ENCODE measurements around the gene SYNE2.
"Not testable (repeated sequence)": the region's sequence is repeated elsewhere in the genome, so short reads cannot be mapped to it uniquely, and the experiment has no call there.

SYNE2 gene

DNA sequence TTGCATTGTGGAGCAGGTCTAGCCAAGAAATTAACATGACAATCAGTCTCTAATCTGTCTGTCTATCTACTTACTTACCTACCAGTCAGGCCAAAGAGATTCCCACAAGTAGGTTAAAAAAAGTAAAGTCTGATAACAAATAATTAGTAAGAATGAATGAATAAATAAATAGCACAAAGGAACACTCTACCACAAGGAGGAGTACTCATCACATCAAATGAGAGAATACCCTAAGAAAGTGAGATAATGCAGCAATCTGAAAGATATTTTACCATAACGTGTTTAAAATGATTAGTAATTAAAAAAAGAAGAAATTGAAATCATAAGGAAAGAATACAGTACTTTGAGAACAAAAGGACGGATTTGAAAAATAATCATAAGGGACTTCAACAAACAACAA lies 187.2 kb downstream of the SYNE2 start:
- Histone ChIP-seq H3K27ac (ENCODE audit: low read length) (no peak overlapping the region), H3K36me3 (ENCODE audit: insufficient read depth, low read depth, low read length) (no peaks in the 10 kb centered on the region; the same call in 1 of the 2 replicates), H3K4me1 (ENCODE audit: insufficient read depth, low read length) (no peaks in the 10 kb centered on the region), H3K9ac (ENCODE audit: low read depth, low read length) (no peak overlapping the region), H3K27me3 (ENCODE audit: insufficient read depth, low read length) (no peaks in the 10 kb centered on the region), H3K4me3 (ENCODE audit: low read length) (no peak overlapping the region), H3K9me3 (ENCODE audit: insufficient read depth, low read depth, low read length) (0 out of 2 replicates have a peak, but pooled peaks cover 3% of the 10 kb centered on the region)

DNA sequence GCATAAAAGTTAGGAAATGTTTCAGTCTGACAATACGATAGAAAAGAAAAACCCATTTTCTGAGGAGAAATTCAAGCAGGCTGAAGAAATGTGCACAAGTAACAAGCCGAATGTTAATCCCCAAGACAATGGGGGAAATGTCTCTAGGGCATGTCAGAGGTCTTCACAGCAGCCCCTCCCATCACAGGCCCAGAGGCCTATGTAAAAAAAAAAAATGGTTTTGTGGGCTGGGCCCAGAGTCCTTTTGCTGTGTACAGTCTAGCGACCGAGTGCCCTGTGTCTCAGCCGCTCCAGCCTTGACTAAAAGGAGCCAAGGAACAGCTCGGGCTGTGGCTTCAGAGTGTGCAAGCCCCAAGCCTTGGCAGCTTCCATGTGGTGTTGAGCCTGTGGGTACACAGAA lies 190.5 kb downstream of the SYNE2 start:
- H3K27ac ChIP-seq (ENCODE audit: low read length); H3K36me3 ChIP-seq (ENCODE audit: insufficient read depth, low read depth, low read length); H3K4me3 ChIP-seq (ENCODE audit: low read length); H3K9ac ChIP-seq (ENCODE audit: low read depth, low read length); H3K9me3 ChIP-seq (ENCODE audit: insufficient read depth, low read depth, low read length); H3K27me3 ChIP-seq (ENCODE audit: insufficient read depth, low read length); H3K4me1 ChIP-seq (ENCODE audit: insufficient read depth, low read length): not testable (repeated sequence)

DNA sequence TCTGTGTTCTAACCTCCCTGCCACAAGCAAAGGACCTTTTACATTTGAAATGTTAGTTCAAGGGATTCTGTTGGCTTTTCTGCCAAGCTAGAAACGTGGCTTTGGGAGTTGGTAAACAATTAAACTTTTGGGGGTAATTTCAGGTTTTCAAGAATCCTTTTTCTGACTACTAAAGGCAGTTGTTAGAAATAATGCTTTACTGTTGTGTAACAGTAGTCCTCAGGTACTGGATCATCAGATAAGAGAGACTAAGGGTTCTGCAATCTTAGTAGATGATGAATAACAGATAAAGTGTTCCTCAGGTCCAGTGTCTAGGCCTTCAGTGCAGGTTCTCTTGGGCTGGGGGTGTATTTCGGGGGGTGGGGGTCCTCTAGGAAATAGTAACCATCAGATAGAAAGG lies 192.3 kb downstream of the SYNE2 start:
- H3K4me1 ChIP-seq (ENCODE audit: insufficient read depth, low read length), result no peaks in the 10 kb centered on the region
- H3K36me3 ChIP-seq (ENCODE audit: insufficient read depth, low read depth, low read length), result peaks cover 20% of the 10 kb centered on the region
- no peaks in the 10 kb centered on the region for H3K9me3 ChIP-seq (ENCODE audit: insufficient read depth, low read depth, low read length)
- no peak overlapping the region for H3K9ac ChIP-seq (ENCODE audit: low read depth, low read length)
- H3K27ac ChIP-seq (ENCODE audit: low read length), result no peak overlapping the region
- H3K4me3 ChIP-seq (ENCODE audit: low read length), result no peak overlapping the region
- no peaks in the 10 kb centered on the region for H3K27me3 ChIP-seq (ENCODE audit: insufficient read depth, low read length)

DNA sequence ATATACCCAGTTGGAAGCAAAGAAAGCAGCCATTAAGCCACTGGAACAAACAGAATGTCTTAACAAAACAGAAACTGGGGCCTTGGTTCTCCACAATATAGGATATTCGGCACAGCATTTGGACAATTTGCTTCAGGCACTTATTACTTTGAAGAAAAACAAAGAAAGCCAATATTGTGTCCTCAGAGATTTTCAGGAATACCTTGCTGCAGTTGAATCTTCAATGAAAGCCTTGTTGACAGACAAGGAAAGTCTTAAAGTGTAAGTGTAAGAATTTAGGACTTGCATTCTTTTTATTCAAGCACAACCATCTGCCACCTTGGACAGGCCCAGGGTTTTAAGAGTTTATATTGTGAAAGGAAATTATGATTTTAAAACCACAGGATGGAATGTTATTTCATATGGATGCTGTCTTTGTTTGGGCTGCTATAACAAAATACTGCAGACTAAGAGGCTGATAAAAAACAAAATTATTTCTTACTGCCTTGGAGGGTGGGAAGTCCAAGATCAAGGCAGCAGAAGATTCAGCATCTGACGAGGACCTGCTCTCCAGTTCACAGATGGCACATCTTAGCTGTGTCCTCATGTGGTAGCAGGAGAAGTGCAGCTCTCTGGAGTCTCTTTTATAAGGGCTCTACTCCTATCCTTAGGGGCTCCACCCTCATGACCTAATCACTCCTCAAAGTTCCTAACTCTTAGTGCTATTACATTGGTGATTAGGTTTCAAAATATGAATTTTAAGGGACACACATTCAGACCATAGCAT lies 197.0 kb downstream of the SYNE2 start:
- Histone ChIP-seq H3K36me3 (ENCODE audit: insufficient read depth, low read depth, low read length) (peaks cover 47% of the 10 kb centered on the region), H3K4me3 (ENCODE audit: low read length) (no peak overlapping the region), H3K9ac (ENCODE audit: low read depth, low read length) (no peak overlapping the region), H3K27me3 (ENCODE audit: insufficient read depth, low read length) (no peaks in the 10 kb centered on the region), H3K27ac (ENCODE audit: low read length) (no peak overlapping the region), H3K4me1 (ENCODE audit: insufficient read depth, low read length) (peaks cover 6% of the 10 kb centered on the region; the same call in 1 of the 2 replicates), H3K9me3 (ENCODE audit: insufficient read depth, low read depth, low read length) (no peaks in the 10 kb centered on the region)

DNA sequence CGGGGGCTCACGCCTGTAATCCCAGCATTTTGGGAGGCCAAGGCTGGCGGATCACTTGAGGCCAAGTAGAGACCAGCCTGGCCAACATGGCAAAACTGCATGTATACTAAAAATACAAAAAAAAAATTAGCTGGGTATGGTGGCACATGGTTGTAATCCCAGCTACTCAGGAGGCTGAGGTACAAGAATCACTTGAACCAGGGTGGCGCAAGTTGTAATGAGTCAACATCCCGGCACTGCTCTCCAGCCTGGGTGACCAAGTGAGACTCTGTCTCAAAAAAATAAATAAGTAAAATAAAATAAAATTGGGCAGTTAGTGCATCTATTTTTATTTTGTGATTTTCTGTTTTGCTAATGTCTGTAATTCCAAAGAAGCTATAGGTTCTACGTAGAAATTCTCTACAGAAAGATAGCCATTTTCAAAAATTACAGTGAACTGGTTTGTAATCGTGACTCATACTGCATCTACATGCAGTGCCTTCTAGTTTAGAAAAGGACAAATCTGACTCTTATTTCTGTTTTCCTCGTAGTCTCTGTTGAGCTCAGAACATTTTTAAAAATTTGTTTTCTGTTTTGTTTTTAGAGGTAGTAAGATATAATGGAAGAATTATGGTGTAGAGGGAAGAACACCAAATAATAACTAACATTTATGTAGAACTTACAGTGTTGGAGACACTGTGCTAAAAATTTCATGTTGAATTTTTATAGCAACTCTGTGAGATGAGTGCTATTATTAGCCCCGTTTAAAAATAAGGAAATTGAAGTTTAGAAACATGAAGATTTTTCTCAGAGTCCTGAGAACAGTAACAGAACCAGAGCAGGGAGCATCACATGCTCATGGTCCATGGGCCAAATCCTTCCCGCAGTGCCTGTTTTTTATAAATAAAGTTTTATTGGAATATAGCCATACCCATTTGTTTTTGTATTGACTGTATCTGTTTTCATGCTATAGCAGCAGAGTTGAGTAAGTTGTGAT lies 201.2 kb downstream of the SYNE2 start:
- Histone ChIP-seq H3K9ac (ENCODE audit: low read depth, low read length) (no peak overlapping the region), H3K9me3 (ENCODE audit: insufficient read depth, low read depth, low read length) (no peaks in the 10 kb centered on the region)

DNA sequence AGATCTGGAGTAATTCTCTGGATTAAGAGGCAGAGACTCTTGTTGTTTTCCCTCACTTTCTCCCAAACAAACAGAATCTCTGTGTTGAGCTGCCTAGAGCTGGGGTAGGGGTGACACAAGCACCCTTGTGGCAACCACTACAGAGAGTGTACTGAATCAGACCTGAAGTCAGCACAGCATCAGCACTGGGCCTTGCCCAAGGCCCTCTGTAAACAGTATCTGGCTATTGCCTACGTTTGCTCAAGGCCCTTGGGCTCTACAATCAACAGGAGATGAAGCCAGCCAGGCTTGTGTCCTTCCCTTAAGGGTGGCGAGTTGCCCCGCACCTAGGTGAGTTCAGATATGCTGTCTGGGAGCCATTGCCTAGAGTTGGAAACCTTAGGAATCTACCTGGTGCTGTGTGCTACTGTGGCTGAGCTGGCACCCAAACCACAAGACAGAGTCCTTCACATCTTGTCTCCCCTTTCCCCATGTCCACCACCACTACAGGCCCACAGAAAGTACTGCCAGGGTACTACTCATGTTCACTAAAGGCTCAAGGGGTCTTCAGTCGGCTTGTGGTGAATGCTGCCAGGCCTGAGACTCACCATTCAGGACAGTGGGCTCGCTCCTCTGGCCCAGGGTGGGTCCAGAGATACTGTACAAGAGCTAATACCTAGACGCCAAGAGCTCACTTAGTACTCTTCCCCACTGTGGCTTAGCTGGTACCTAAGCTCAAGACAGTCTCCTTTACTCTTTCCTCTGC lies 206.8 kb downstream of the SYNE2 start:
- Histone ChIP-seq H3K4me1 (ENCODE audit: insufficient read depth, low read length) (peaks cover 16% of the 10 kb centered on the region; the same call in 1 of the 2 replicates), H3K4me3 (ENCODE audit: low read length) (no peak overlapping the region), H3K9me3 (ENCODE audit: insufficient read depth, low read depth, low read length) (no peaks in the 10 kb centered on the region), H3K9ac (ENCODE audit: low read depth, low read length) (peak overlapping the region; percentile 25; the same call in 1 of the 2 replicates), H3K27ac (ENCODE audit: low read length) (no peak overlapping the region), H3K27me3 (ENCODE audit: insufficient read depth, low read length) (no peaks in the 10 kb centered on the region), H3K36me3 (ENCODE audit: insufficient read depth, low read depth, low read length) (peaks cover 13% of the 10 kb centered on the region)

More for the DNA sequence above, 201.2 kb downstream of the SYNE2 start:
- H3K4me3 ChIP-seq (ENCODE audit: low read length), result no peak overlapping the region
- no peak overlapping the region for H3K27ac ChIP-seq (ENCODE audit: low read length)
- H3K36me3 ChIP-seq (ENCODE audit: insufficient read depth, low read depth, low read length), result peaks cover 34% of the 10 kb centered on the region
- H3K4me1 ChIP-seq (ENCODE audit: insufficient read depth, low read length), result peaks cover 6% of the 10 kb centered on the region; the same call in 1 of the 2 replicates
- H3K27me3 ChIP-seq (ENCODE audit: insufficient read depth, low read length), result no peaks in the 10 kb centered on the region

DNA sequence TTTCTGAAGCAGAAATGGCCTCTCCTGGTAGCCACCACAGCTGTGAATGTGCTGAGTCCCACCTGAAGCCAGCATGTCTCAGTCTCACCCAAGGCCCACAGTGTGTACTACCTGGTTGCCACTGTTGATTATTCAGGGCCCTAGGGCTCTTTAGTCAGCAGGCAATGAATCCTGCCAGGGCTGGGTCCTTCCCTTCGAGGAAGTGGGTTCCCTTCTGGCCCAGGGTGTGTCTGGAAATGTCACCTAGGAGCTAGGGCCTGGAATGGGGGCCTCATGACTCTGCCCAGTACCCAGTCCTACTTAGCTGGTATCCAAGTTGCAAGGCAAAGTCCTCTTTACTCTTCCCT lies 207.4 kb downstream of the SYNE2 start:
- peaks cover 13% of the 10 kb centered on the region for H3K36me3 ChIP-seq (ENCODE audit: insufficient read depth, low read depth, low read length)
- no peak overlapping the region for H3K4me3 ChIP-seq (ENCODE audit: low read length)
- H3K9me3 ChIP-seq (ENCODE audit: insufficient read depth, low read depth, low read length), result no peaks in the 10 kb centered on the region
- peaks cover 16% of the 10 kb centered on the region; the same call in 1 of the 2 replicates for H3K4me1 ChIP-seq (ENCODE audit: insufficient read depth, low read length)
- H3K27me3 ChIP-seq (ENCODE audit: insufficient read depth, low read length), result no peaks in the 10 kb centered on the region
- peak overlapping the region; percentile 60 for H3K27ac ChIP-seq (ENCODE audit: low read length)
- peak overlapping the region; percentile 25; the same call in 1 of the 2 replicates for H3K9ac ChIP-seq (ENCODE audit: low read depth, low read length)

DNA sequence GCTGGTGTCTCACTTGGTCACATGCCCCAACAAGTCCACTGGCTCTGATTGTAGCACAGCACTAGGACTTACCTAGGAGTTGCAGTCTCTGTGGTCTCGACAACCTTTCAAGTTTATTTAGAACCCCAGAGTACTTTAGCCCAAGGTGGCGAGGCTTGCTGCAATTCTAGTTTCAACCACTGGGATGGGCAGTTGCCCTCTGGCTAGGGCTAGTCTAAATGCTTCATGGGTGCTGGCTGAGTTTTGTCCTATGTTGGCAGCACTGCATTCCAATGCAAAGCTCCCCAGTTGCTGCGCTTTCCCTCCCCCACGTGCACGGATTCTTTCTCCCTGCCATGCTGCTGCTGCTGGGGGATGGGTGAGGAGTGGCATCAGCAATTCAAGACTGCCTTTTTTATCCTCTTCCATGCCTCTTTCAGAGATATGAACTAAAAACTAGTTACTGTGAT lies 207.9 kb downstream of the SYNE2 start:
- Histone ChIP-seq H3K4me1 (ENCODE audit: insufficient read depth, low read length) (peaks cover 16% of the 10 kb centered on the region; the same call in 1 of the 2 replicates), H3K9me3 (ENCODE audit: insufficient read depth, low read depth, low read length) (no peaks in the 10 kb centered on the region), H3K9ac (ENCODE audit: low read depth, low read length) (peak overlapping the region; percentile 25; the same call in 1 of the 2 replicates), H3K27ac (ENCODE audit: low read length) (peak overlapping the region; percentile 60), H3K36me3 (ENCODE audit: insufficient read depth, low read depth, low read length) (peaks cover 18% of the 10 kb centered on the region), H3K4me3 (ENCODE audit: low read length) (no peak overlapping the region; the same call in 1 of the 2 replicates), H3K27me3 (ENCODE audit: insufficient read depth, low read length) (no peaks in the 10 kb centered on the region)

DNA sequence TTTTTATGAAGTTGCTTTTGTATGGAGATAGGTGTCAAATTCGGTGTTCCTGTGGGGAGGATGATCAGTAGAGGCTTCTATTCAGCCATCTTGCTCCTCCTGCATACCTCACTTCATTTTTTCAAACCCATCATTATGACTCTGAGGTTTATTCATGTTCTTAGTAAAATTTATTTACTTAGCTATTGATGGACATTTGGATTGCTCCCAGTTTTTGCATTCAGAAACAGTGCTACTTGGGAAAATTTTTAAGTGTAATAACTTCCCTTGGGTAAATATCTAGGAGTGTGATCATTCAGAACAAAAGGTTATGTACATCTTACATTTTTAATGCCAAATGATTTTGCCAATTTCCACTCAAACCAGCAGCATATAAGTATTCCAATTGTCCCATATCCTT lies 208.3 kb downstream of the SYNE2 start:
- Histone ChIP-seq H3K4me1 (ENCODE audit: insufficient read depth, low read length) (peaks cover 16% of the 10 kb centered on the region; the same call in 1 of the 2 replicates), H3K9ac (ENCODE audit: low read depth, low read length) (peak overlapping the region; percentile 23; the same call in 1 of the 2 replicates), H3K27me3 (ENCODE audit: insufficient read depth, low read length) (no peaks in the 10 kb centered on the region), H3K36me3 (ENCODE audit: insufficient read depth, low read depth, low read length) (peaks cover 21% of the 10 kb centered on the region), H3K9me3 (ENCODE audit: insufficient read depth, low read depth, low read length) (no peaks in the 10 kb centered on the region), H3K4me3 (ENCODE audit: low read length) (no peak overlapping the region; the same call in 1 of the 2 replicates), H3K27ac (ENCODE audit: low read length) (peak overlapping the region; percentile 60)

DNA sequence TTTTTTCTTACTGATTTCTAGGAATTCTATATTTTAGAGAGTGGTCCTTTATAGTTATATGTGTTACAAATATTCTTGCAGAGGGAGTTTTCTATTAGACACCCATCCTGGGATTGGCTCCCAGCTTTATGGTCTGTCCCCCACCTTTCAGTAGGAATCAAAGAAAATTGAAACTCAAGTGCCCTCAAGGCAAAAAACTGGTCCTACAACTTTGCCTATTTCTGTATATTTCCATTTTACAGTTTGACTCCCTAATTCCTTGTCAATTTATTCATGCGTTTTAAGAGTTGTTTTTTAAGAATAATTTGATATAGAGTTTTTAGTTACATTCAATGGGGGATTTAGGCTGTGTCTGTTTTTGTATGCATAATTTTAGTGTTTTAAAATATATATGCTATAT lies 208.9 kb downstream of the SYNE2 start:
- Histone ChIP-seq H3K4me1 (ENCODE audit: insufficient read depth, low read length) (peaks cover 16% of the 10 kb centered on the region; the same call in 1 of the 2 replicates), H3K27ac (ENCODE audit: low read length) (peak overlapping the region; percentile 60), H3K9ac (ENCODE audit: low read depth, low read length) (peak overlapping the region; percentile 23; the same call in 1 of the 2 replicates), H3K4me3 (ENCODE audit: low read length) (no peak overlapping the region), H3K36me3 (ENCODE audit: insufficient read depth, low read depth, low read length) (peaks cover 22% of the 10 kb centered on the region), H3K27me3 (ENCODE audit: insufficient read depth, low read length) (no peaks in the 10 kb centered on the region), H3K9me3 (ENCODE audit: insufficient read depth, low read depth, low read length) (no peaks in the 10 kb centered on the region)
